Retinal pigment epithelial cell (primary cell): ENCODE data around the gene MEN1.

Experiments used
- DNase-seq: peaks from one replicate; pipeline ENCODE4 v3.0.0-alpha.2; 2010; ENCODE audit warnings: low read depth
- H3K4me3 ChIP-seq: 2 replicates; pipeline ENCODE4 v1.5.1; 2011; ENCODE audit warnings: mild to moderate bottlenecking, low read length, control low read depth, moderate library complexity
- TF ChIP-seq, protein P1 (sequence below): conservative IDR thresholded peaks from 2 replicates; pipeline ENCODE4 v1.5.1; 2011; ENCODE audit warnings: low read depth, low read length, control low read depth, inconsistent platforms

The MEN1 gene

DNA sequence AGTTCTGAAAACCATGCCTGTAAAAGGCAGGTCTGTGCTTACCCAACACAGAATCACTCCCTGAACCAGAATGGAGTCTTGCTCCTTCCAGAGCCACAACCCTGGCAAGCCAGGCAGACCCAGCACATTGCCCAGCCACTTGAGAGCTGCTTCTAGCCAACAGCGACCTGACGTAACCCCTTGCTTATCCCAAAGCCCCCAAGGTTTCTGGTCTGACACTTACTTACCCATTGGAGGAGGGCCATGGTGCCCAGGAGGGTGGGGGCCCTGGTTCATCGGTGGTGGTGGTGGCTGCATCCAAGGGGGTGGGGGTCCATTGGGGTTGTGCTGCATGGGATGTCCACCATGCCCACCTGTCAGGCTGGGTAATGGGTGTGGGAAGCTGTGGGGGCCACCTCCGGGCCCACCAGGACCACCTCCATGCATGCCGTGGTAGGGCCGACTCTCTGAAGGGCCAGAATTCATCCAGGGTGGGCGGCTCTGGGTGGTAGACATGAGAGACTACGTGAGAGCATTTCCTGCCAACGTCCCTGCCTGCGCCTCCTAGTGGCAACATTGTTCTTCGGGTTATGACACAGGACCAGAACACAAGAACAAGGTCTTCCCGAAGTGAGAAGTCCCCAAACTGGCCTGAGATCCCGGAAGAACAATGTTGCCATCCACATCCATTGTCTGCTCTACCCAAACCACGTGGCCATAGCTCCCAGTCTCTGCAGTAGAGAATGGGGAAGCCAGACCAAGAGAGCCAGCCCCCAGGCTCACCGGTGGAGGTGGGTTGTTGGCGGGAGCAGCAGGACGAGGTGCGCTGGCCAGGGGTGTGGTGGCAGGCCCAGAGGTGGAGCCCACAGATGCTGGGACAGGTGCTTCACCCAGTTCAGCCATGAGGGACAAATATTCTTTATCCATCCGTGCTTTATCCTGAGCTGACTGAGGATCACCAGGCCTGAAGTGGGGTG lies 42.7 kb downstream of the MEN1 start:
- no peak for DNase-seq

DNA sequence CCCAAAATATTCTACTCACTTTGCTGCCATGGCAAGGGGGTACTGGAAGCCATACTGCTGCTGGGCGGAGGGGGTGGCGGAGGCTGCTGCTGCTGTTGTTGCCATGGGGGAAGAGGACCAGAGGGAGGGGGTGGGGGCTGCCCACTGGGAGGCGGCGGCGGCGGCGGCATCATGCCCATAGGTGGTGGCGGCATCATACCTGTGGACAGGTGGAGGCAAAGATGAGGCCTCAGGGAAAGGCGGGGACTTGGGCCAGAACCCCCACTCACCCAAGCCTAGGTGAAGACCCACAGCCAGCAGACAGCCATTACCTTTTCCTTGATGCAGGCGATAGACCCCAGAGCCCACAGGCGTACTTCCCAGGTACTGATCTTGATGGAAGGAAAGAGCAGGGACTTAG lies 43.5 kb downstream of the MEN1 start:
- H3K4me3 ChIP-seq = no peak overlapping the region
- DNase-seq = no peak
- TF ChIP-seq, protein P1, sequence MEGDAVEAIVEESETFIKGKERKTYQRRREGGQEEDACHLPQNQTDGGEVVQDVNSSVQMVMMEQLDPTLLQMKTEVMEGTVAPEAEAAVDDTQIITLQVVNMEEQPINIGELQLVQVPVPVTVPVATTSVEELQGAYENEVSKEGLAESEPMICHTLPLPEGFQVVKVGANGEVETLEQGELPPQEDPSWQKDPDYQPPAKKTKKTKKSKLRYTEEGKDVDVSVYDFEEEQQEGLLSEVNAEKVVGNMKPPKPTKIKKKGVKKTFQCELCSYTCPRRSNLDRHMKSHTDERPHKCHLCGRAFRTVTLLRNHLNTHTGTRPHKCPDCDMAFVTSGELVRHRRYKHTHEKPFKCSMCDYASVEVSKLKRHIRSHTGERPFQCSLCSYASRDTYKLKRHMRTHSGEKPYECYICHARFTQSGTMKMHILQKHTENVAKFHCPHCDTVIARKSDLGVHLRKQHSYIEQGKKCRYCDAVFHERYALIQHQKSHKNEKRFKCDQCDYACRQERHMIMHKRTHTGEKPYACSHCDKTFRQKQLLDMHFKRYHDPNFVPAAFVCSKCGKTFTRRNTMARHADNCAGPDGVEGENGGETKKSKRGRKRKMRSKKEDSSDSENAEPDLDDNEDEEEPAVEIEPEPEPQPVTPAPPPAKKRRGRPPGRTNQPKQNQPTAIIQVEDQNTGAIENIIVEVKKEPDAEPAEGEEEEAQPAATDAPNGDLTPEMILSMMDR = no peak

More for the DNA sequence above, 42.7 kb downstream of the MEN1 start:
- H3K4me3 ChIP-seq = no peak overlapping the region
- TF ChIP-seq, protein P1 = peak; percentile 83

DNA sequence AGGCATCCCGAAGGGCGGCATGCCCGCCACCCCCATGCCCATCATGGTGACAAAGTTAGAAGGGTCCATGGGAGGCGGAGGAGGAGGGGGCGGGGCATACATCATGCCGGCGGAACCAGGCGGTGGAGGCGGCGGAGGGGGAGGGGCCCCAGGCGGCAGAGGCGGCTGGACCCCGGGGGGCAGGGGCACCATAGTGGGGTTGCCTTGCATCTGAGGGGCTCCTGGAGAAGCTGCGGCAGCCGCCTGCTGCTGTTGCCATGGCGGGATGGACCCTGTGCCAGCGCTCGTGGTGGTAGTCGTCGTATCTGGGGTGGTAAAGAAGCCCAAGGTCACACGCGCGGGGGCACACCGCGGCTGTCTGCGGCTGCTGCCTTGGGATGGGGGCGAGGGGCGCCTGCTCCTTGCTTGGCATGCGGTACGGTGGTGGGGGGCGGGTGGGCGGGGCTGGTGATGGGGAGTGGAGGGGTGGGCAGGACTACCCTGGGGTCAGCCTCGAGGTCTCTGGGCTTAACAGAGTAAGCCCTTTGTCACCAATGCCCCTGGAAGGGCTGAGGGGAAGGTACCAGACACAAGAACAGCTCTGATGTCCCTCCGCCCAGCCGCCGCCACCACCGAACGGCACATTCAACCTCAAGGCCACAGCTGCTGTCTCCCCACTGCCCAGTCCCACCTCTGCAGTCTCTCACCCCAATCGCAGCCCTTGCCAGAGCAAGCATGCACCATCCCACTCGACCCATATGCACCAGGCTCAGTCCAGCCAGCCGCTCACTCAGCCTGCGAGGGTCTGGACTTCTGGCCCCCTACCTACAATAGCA lies 44.3 kb downstream of the MEN1 start:
- TF ChIP-seq, protein P1 = no peak
- no peak overlapping the region for H3K4me3 ChIP-seq
- no peak for DNase-seq

DNA sequence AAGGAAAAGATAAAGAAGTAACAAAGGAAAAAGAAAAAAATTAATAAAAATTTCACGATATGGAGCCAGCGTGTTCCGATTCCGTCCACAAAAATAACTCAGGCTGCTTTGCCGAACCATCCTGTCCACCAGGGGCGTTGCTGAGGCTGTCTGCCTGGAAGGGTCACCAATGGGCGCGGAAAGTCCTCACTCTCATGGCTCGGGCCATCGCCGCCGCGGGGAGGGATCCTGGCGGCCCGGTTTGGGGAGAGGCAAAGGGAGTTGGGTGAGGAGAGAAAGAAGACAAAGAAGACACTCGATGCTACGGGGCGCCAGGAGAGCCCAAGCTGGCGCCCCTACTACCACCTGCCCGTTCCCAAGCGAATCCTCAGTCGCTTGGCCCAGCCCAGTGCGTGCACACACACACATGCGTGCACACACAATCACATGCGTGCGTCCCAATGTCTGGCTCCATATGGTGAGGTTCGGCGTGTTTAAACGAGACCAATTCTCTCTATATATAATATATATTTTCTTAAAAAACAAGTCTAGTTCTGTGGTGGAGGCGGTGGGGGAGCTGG lies 45.0 kb downstream of the MEN1 start:
- no peak for DNase-seq
- H3K4me3 ChIP-seq = no peak overlapping the region
- TF ChIP-seq, protein P1 = peak; percentile 35

DNA sequence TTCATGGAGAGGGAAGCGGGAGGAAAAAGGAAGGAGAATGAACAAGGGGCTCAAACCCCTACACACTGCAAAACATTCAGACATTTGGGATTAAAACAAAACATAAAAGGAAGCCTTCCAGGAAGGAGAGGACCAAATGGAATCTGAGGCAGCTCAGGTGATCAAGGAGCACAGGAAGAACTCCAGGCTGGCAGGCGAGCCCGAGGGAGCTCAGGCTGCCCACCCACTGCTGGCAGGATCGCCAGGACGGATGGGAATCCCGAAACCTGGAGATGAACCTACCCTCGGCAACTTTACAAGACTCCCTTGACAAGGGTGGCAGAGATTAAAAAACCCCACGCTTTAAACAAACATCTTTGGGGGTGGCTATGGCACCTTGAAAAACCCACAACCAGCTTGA lies 45.6 kb downstream of the MEN1 start:
- TF ChIP-seq, protein P1 = no peak
- no peak overlapping the region for H3K4me3 ChIP-seq
- no peak for DNase-seq

DNA sequence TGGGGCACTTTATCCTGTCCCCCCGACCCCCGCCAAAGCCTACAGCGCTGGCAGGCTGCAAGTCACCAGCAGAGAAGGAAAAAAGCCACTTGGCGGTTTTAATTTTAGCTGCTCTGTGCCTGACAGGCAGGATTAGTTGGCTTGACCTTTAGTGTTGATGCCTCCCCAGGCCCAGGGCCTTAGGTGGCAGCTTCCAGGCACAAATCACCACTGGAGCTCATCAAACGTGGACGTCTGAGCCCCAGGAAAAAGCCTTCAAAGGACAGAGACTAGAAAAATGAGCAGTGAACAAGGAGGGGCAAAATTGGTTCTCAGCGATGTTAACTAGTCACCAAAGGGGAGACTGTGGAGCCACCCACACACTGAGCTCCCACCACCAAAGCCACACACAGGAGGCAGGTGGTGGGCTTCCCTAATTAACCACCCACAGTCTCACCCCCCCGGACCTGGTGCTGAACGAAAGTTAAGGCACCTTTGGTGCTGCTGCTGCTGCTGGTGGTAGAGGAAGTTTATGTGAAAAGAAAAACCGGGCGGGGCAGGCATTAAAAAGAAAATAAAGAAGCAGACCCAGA lies 46.2 kb downstream of the MEN1 start:
- TF ChIP-seq, protein P1 = no peak
- no peak for DNase-seq
- no peak overlapping the region for H3K4me3 ChIP-seq
